Liver (tissue), 3 donors: ENCODE measurements around the gene ARHGEF19.
A peak's percentile ranks its signal among the peaks of the same experiment; 100 is the strongest.

ENCODE experiments used
- CTCF ChIP-seq: fragments of 150-350 bp; IDR thresholded peaks from 2 replicates; pipeline ENCODE4 v1.5.1; 2017; ENCODE audit warnings: improper control_type of control experiment, low read depth, low read length; ENCODE audit not compliant: missing input control
- GABPA ChIP-seq, 2 donors: IDR thresholded peaks in 1 of 2; conservative IDR thresholded peaks in 1 of 2; 2 replicates each; pipeline ENCODE4 v1.6.1; 2016; ENCODE audit warnings: antibody characterized with exemption in 2 of 2, mild to moderate bottlenecking in 1 of 2, moderate library complexity in 1 of 2
- RAD21 ChIP-seq, 2 donors: IDR thresholded peaks; 2 replicates each; pipeline ENCODE4 v1.6.1; 2016; ENCODE audit warnings: antibody characterized with exemption in 2 of 2, mild to moderate bottlenecking in 2 of 2
- REST ChIP-seq: IDR thresholded peaks from 2 replicates; pipeline ENCODE4 v1.6.1; 2016; ENCODE audit warnings: antibody characterized with exemption, mild to moderate bottlenecking
- SP1 ChIP-seq: IDR thresholded peaks from 2 replicates; pipeline ENCODE4 v1.6.1; 2018; ENCODE audit warnings: antibody characterized with exemption, mild to moderate bottlenecking
- donor health status: healthy.
- donor health status: healthy.

GRCh38 chr1:16226490-16227179 is 14.2 kb upstream of the ARHGEF19 start:
- TF ChIP-seq GABPA (IDR thresholded peaks at IDR 0.05 in 1 of 2, conservative IDR thresholded peaks at IDR 0.05 in 1 of 2) (no peak), CTCF (no peak), RAD21 (IDR thresholded peaks at IDR 0.05) (no peak), REST (no peak), SP1 (peak; percentile 42)
